DMS 273 (cell line): Measurements from ENCODE around the gene LYPD6.
"Not testable (repeated sequence)": the region's sequence is repeated elsewhere in the genome, so short reads cannot be mapped to it uniquely, and the experiment has no call there.

Experiments used
- DNase-seq: peaks from one replicate; lab custom pipeline; 2025; ENCODE audit not compliant: unreplicated experiment; lab: John Stamatoyannopoulos, UW

The LYPD6 gene

DNA sequence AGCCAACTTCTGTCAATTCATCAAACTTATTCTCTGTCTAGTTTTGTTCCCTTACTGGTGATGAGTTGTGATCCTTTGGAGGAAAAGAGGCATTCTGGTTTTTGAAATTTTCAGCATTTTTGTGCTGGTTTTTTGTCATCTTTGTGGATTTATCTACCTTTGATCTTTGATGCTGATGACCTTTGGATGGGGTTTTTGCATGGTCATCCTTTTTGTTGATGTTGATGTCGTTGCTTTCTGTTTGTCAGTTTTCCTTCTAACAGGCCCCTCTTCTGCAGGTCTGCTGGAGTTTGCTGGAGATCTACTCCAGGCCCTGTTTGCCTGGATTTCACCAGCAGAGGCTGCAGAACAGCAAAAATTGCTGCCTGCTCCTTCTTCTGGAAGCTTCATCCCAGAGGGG lies 168.8 kb downstream of the LYPD6 start:
- DNase-seq = not testable (repeated sequence)

DNA sequence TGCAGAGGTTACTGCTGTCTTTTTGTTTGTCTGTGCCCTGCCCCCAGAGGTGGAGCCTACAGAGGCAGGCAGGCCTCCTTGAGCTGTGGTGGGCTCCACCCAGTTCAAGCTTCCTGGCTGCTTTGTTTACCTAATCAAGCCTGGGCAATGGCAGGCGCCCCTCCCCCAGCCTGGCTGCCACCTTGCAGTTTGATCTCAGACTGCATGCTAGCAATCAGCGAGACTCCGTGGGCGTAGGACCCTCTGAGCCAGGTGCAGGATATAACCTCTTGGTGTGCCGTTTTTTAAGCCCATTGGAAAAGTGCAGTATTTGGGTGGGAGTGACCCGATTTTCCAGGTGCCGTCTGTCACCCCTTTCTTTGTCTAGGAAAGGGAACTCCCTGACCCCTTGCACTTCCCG lies 176.4 kb downstream of the LYPD6 start:
- not testable (repeated sequence) for DNase-seq

DNA sequence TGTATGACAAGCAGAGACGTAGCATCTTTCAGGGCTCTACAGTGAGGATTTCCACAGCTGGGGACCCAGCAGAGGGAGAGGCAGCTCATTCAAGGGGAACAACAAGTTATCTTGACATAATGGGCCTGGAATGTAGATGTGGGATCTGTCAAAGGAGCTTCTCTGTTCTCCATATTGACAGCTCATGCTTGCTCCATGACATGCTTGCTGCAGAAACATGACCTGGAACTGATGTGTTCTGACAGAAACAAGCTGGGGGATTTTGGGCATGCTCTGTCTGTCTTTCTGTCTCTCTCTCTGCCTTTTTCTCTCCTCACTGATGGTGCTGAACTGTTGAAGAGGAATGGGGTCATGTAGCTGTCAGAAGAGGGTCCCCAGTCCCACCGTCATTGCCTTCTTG lies 177.6 kb downstream of the LYPD6 start:
- no peak for DNase-seq

DNA sequence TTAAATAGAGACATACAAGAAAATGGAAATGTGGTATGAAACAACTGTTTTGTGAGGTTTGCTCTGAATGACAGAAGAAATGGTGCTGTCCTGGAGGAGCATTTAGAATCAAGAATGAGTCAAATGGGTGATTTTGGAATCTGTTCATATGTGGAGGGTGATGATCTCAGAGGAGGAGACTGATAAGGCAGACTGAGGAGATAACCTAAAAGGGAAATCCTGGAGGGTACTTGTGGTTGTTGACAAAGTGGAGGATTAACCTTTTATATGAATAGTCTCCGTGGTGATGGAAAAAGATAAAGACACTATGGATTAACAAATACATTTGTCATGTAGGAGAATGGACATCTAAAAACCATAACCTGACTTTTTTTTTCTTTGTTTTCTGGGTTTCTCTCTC lies 183.1 kb downstream of the LYPD6 start:
- DNase-seq = no peak
